K562 (cell line): ENCODE measurements around the gene ZC3H18. TPM values are rescaled to one million over a fixed set of nuclear protein-coding genes. Genes with fewer than 3 reads are reported as not detected.

Experiments
- GTF2A2 ChIP-seq: IDR thresholded peaks from 2 replicates; pipeline ENCODE4 v1.6.1; 2016; ENCODE audit warnings: mild to moderate bottlenecking, missing genetic modification characterization, missing compliant biosample characterization
- HDAC3 ChIP-seq: fragments of 450-650 bp; IDR thresholded peaks from 2 replicates; pipeline ENCODE4 v1.6.1; 2018; ENCODE audit warnings: borderline replicate concordance, mild to moderate bottlenecking, moderate library complexity; ENCODE audit not compliant: partially characterized antibody
- MECOM ChIP-seq: fragments of 250-450 bp; sonication (Bioruptor Pico); IDR thresholded peaks from 2 replicates; pipeline ENCODE4 v1.8.0; 2022; ENCODE audit warnings: inconsistent platforms
- NCOA4 ChIP-seq: fragments of 450-650 bp; IDR thresholded peaks from 2 replicates; pipeline ENCODE4 v1.6.1; 2018; ENCODE audit warnings: mild to moderate bottlenecking; ENCODE audit not compliant: partially characterized antibody
- NFIX ChIP-seq: fragments of 250-450 bp; sonication (Bioruptor Pico); IDR thresholded peaks from 2 replicates; pipeline ENCODE4 v1.4.0; 2020; ENCODE audit warnings: low read depth, mild to moderate bottlenecking, moderate library complexity
- SMAD2 ChIP-seq: fragments of 150-350 bp; IDR thresholded peaks from 2 replicates; pipeline ENCODE4 v1.6.1; 2014; ENCODE audit warnings: low read depth, mild to moderate bottlenecking, low read length
- ZNF197 ChIP-seq: fragments of 200-800 bp; sonication (Bioruptor generic); IDR thresholded peaks from 2 replicates; pipeline ENCODE4 v1.6.1; 2016; ENCODE audit warnings: low read depth, missing genetic modification characterization, missing compliant biosample characterization
- polyA plus RNA-seq, 8 experiments: library from polyadenylated mRNA; depleted of rRNA in 4 of 8; stranded (reverse) in 5 of 8; unstranded in 3 of 8; fragments of >200 nt; fragmentation: Nextera tagmentation in 2 of 8; fragmentation: Illumina TruSeq in 1 of 8; extraction: Ambion mirVana in 2 of 8; extraction: Trizol in 1 of 8; gene quantifications; 2 replicates each; pipeline versions ENCODE4 v1.2.1 to v1.2.3, GENCODE V29; 2011 to 2014; ENCODE audit warnings: inconsistent platforms in 1 of 8, missing spikeins in 1 of 8
- total RNA-seq, 7 experiments: library from RNA; depleted of rRNA in 6 of 7; stranded (reverse); fragments of >200 nt in 6 of 7; fragmentation: Illumina TruSeq in 2 of 7; extraction: Trizol in 2 of 7; gene quantifications; 2 replicates each; pipeline versions ENCODE4 v1.2.1 to v1.2.3, GENCODE V29; 2011 to 2021; ENCODE audit warnings: low replicate concordance in 1 of 7
- TF ChIP-seq, protein P1 (sequence below): fragments of 450-650 bp; IDR thresholded peaks from 2 replicates; pipeline ENCODE4 v1.6.1; 2014; ENCODE audit warnings: low read depth, mild to moderate bottlenecking, moderate library complexity, borderline replicate concordance
- TF ChIP-seq, protein P2 (sequence below): sonication (generic); formaldehyde crosslinking; IDR thresholded peaks from 2 replicates; pipeline ENCODE4 v1.8.0; 2022; ENCODE audit warnings: missing genetic modification reagents, mild to moderate bottlenecking, borderline replicate concordance
- TF ChIP-seq, protein P3 (sequence below): fragments of 200-400 bp; formaldehyde crosslinking; IDR thresholded peaks from 2 replicates; pipeline ENCODE4 v1.6.1; 2017; ENCODE audit warnings: mild to moderate bottlenecking, low read depth, low read length, moderate library complexity

ZC3H18 gene
- total and polyA plus RNA-seq, 9 of the 15 experiments (the other 6 are each of a cell fraction or from before 2014, with no cell fraction given), result 1.7 to 88.7 (median 26.9) TPM

- TF ChIP-seq GTF2A2 (tag), result no peak
- TF ChIP-seq HDAC3, result no peak
- no peak for TF ChIP-seq ZNF197 (CRISPR knock-in tag)
- no peak for TF ChIP-seq NCOA4
- TF ChIP-seq MECOM (CRISPR knock-in tag), result no peak
- TF ChIP-seq, protein P1, sequence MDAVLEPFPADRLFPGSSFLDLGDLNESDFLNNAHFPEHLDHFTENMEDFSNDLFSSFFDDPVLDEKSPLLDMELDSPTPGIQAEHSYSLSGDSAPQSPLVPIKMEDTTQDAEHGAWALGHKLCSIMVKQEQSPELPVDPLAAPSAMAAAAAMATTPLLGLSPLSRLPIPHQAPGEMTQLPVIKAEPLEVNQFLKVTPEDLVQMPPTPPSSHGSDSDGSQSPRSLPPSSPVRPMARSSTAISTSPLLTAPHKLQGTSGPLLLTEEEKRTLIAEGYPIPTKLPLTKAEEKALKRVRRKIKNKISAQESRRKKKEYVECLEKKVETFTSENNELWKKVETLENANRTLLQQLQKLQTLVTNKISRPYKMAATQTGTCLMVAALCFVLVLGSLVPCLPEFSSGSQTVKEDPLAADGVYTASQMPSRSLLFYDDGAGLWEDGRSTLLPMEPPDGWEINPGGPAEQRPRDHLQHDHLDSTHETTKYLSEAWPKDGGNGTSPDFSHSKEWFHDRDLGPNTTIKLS, result no peak
- TF ChIP-seq, protein P2, sequence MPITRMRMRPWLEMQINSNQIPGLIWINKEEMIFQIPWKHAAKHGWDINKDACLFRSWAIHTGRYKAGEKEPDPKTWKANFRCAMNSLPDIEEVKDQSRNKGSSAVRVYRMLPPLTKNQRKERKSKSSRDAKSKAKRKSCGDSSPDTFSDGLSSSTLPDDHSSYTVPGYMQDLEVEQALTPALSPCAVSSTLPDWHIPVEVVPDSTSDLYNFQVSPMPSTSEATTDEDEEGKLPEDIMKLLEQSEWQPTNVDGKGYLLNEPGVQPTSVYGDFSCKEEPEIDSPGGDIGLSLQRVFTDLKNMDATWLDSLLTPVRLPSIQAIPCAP, result no peak
- TF ChIP-seq NFIX, result peak; percentile 33; the same call in 1 of the 2 replicates
- TF ChIP-seq, protein P3, sequence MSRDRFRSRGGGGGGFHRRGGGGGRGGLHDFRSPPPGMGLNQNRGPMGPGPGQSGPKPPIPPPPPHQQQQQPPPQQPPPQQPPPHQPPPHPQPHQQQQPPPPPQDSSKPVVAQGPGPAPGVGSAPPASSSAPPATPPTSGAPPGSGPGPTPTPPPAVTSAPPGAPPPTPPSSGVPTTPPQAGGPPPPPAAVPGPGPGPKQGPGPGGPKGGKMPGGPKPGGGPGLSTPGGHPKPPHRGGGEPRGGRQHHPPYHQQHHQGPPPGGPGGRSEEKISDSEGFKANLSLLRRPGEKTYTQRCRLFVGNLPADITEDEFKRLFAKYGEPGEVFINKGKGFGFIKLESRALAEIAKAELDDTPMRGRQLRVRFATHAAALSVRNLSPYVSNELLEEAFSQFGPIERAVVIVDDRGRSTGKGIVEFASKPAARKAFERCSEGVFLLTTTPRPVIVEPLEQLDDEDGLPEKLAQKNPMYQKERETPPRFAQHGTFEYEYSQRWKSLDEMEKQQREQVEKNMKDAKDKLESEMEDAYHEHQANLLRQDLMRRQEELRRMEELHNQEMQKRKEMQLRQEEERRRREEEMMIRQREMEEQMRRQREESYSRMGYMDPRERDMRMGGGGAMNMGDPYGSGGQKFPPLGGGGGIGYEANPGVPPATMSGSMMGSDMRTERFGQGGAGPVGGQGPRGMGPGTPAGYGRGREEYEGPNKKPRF, result no peak
- TF ChIP-seq SMAD2, result no peak
- TF ChIP-seq, all 486 proteins: peak for 3
These were observed 79.2 kb downstream of the ZC3H18 start (continued) for GRCh38 chr16:88649195-88649923.
